ENCODE data around the gene DRD3. TPM values are rescaled to one million over a fixed set of nuclear protein-coding genes. Genes with fewer than 3 reads are reported as not detected.

The DRD3 gene
- total RNA-seq, 1 donor from 2014 or later: not detected

GRCh38 chr3:114151091-114151490 is 27.8 kb downstream of the DRD3 start:
- no peaks in the 10 kb centered on the region for H3K9me3 ChIP-seq
- no peak overlapping the region for H3K4me3 ChIP-seq
- intact Hi-C loops (cut with DNase I): no loop called here
- ATAC-seq (no peak), DNase-seq (no peak)
- no peak overlapping the region for H3K27ac ChIP-seq
- H3K27me3 ChIP-seq (ENCODE audit: low read depth): no peaks in the 10 kb centered on the region
- no peaks in the 10 kb centered on the region for H3K36me3 ChIP-seq
- TF ChIP-seq CTCF (IDR thresholded peaks at IDR 0.05): no peak
- peaks cover 7% of the 10 kb centered on the region for H3K4me1 ChIP-seq

GRCh38 chr3:114147251-114147650 is 31.6 kb downstream of the DRD3 start:
- DNase-seq: no peak
- H3K4me1 ChIP-seq: no peaks in the 10 kb centered on the region
- no peak overlapping the region for H3K27ac ChIP-seq
- TF ChIP-seq CTCF (IDR thresholded peaks at IDR 0.05): no peak
- ATAC-seq: no peak
- intact Hi-C loops (cut with DNase I): no loop called here
- no peaks in the 10 kb centered on the region for H3K36me3 ChIP-seq
- no peak overlapping the region for H3K4me3 ChIP-seq
- no peaks in the 10 kb centered on the region for H3K27me3 ChIP-seq (ENCODE audit: low read depth)
- no peaks in the 10 kb centered on the region for H3K9me3 ChIP-seq

- TF ChIP-seq CTCF (IDR thresholded peaks at IDR 0.05): no peak
- intact Hi-C loops (cut with DNase I): no loop called here
Observed at GRCh38 chr3:114144909-114145688, 33.8 kb downstream of the DRD3 start.

GRCh38 chr3:114143817-114144216 is 35.0 kb downstream of the DRD3 start:
- Histone ChIP-seq H3K27ac (no peak overlapping the region), H3K9me3 (no peaks in the 10 kb centered on the region), H3K27me3 (ENCODE audit: low read depth) (no peaks in the 10 kb centered on the region), H3K4me1 (no peaks in the 10 kb centered on the region), H3K36me3 (no peaks in the 10 kb centered on the region), H3K4me3 (no peak overlapping the region)
- no peak for DNase-seq
- ATAC-seq: no peak
- intact Hi-C loops (cut with DNase I): no loop called here
- no peak for TF ChIP-seq CTCF (IDR thresholded peaks at IDR 0.05)

More at GRCh38 chr3:114144909-114145688, 33.8 kb downstream of the DRD3 start:
- H3K4me3 ChIP-seq: no peak overlapping the region
- no peaks in the 10 kb centered on the region for H3K4me1 ChIP-seq
- no peaks in the 10 kb centered on the region for H3K27me3 ChIP-seq (ENCODE audit: low read depth)
- ATAC-seq: no peak
- no peak for DNase-seq
- H3K27ac ChIP-seq: no peak overlapping the region
- H3K9me3 ChIP-seq: no peaks in the 10 kb centered on the region
- H3K36me3 ChIP-seq: no peaks in the 10 kb centered on the region

- ATAC-seq (no peak), DNase-seq (no peak)
- no peak for TF ChIP-seq CTCF (IDR thresholded peaks at IDR 0.05)
- no peak overlapping the region for H3K27ac ChIP-seq
- no peak overlapping the region for H3K4me3 ChIP-seq
- H3K9me3 ChIP-seq: no peaks in the 10 kb centered on the region
- no peaks in the 10 kb centered on the region for H3K36me3 ChIP-seq
- no peaks in the 10 kb centered on the region for H3K4me1 ChIP-seq
- intact Hi-C loops (cut with DNase I): no loop called here
- no peaks in the 10 kb centered on the region for H3K27me3 ChIP-seq (ENCODE audit: low read depth)
Observed at GRCh38 chr3:114139836-114140235, 39.0 kb downstream of the DRD3 start.

Measured in lower lobe of right lung (tissue), 2 donors.